H4 (cell line): ENCODE data around the gene NAGLU. TPM values are rescaled to one million over a fixed set of nuclear protein-coding genes. Genes with fewer than 3 reads are reported as not detected.
"Not testable (repeated sequence)": the region's sequence is repeated elsewhere in the genome, so short reads cannot be mapped to it uniquely, and the experiment has no call there.

Source experiments
- DNase-seq: peaks from one replicate; pipeline ENCODE4 v3.0.0-alpha.2; 2015; ENCODE audit warnings: low spot score
- total RNA-seq: library from RNA; depleted of rRNA; stranded (reverse); fragments of >200 nt; shearing (Covaris generic); gene quantifications from 2 replicates; pipeline ENCODE4 v1.2.3, GENCODE V29; 2014

The NAGLU gene
- total RNA-seq, 1 experiment from 2014 or later = 18.7 TPM

- DNase-seq = no peak
Measured at GRCh38 chr17:42544874-42545283, 8.8 kb downstream of the NAGLU start.

GRCh38 chr17:42545755-42546505 is 9.9 kb downstream of the NAGLU start:
- not testable (repeated sequence) for DNase-seq

- no peak for DNase-seq
Measured at GRCh38 chr17:42547001-42547461, 11.0 kb downstream of the NAGLU start.

- DNase-seq = no peak
Measured at GRCh38 chr17:42547698-42548069, 11.6 kb downstream of the NAGLU start.

- DNase-seq = no peak
Measured at GRCh38 chr17:42548070-42548837, 12.2 kb downstream of the NAGLU start.

- DNase-seq = no peak
Measured at GRCh38 chr17:42548993-42549755, 13.1 kb downstream of the NAGLU start.

- DNase-seq = not testable (repeated sequence)
Measured at GRCh38 chr17:42552736-42553135, 16.7 kb downstream of the NAGLU start, which contains the start of gene HSD17B1. HSD17B1 (plus strand) TSS chr17:42552923; CDS start chr17:42552934, 11 bp downstream.

GRCh38 chr17:42553161-42553818 is 17.2 kb downstream of the NAGLU start:
- DNase-seq = no peak

- no peak for DNase-seq
Measured at GRCh38 chr17:42553866-42554249, 17.8 kb downstream of the NAGLU start.

- DNase-seq = peak; percentile 77
Measured at GRCh38 chr17:42554250-42555121, 18.4 kb downstream of the NAGLU start.

GRCh38 chr17:42555122-42555622 is 19.1 kb downstream of the NAGLU start:
- no peak for DNase-seq

GRCh38 chr17:42555961-42556617 is 20.0 kb downstream of the NAGLU start:
- DNase-seq = not testable (repeated sequence)

GRCh38 chr17:42559075-42559474 is 23.0 kb downstream of the NAGLU start:
- no peak for DNase-seq

- no peak for DNase-seq
Measured at GRCh38 chr17:42560246-42560645, 24.2 kb downstream of the NAGLU start.

GRCh38 chr17:42561897-42562387 is 25.9 kb downstream of the NAGLU start, which contains the start of gene COASY:
COASY (plus strand) TSS chr17:42562148; CDS start chr17:42562623, 475 bp downstream.
- DNase-seq = peak; percentile 95

GRCh38 chr17:42562388-42563142 is 26.5 kb downstream of the NAGLU start:
- DNase-seq = no peak

- DNase-seq = no peak
Measured at GRCh38 chr17:42563143-42563509, 27.1 kb downstream of the NAGLU start.

- peak; percentile 40 for DNase-seq
Measured at GRCh38 chr17:42563543-42563942, 27.5 kb downstream of the NAGLU start.

GRCh38 chr17:42563950-42564349 is 27.9 kb downstream of the NAGLU start:
- no peak for DNase-seq
